OCI-LY7 (cell line): Measurements from ENCODE around the gene CEACAM18. TPM values are rescaled to one million over a fixed set of nuclear protein-coding genes. Genes with fewer than 3 reads are reported as not detected.

Source experiments
- BruUV-seq: library from RNA; stranded (reverse); fragments of 400-500 nt; replicated peaks from 2 replicates; lab custom pipeline; 2021; lab: Mats Ljungman, UMichigan
- CTCF ChIA-PET: fragments of 300-600 bp; sonication (Branson Sonifier 250); formaldehyde crosslinking; loops from one replicate; lab custom pipeline; 2022; ENCODE audit warnings: antibody characterized with exemption; ENCODE audit not compliant: unreplicated experiment; lab: Charles Lee
- POLR2A ChIA-PET: fragments of 300-600 bp; sonication (Branson Sonifier 250); formaldehyde crosslinking; loops from one replicate; lab custom pipeline; 2022; ENCODE audit warnings: antibody characterized with exemption; lab: Charles Lee
- DNase-seq: peaks from one replicate; pipeline ENCODE4 v3.0.0-alpha.2; 2015; ENCODE audit warnings: low spot score
- H2AFZ ChIP-seq: fragments of 200-600 bp; sonication (generic), shearing (Covaris generic); 2 replicates; pipeline ENCODE4 v1.6.1; 2014; ENCODE audit warnings: mild to moderate bottlenecking, antibody characterized with exemption, low read length, moderate library complexity
- H3K27ac ChIP-seq: fragments of 200-600 bp; sonication (generic); 2 replicates; pipeline ENCODE4 v1.5.1; 2014; ENCODE audit warnings: mixed run types, low read depth, mild to moderate bottlenecking, moderate library complexity, low read length, inconsistent platforms; ENCODE audit not compliant: poor library complexity, severe bottlenecking
- H3K36me3 ChIP-seq: fragments of 200-600 bp; sonication (generic); 2 replicates; pipeline ENCODE4 v1.6.1; 2014; ENCODE audit warnings: mild to moderate bottlenecking, antibody characterized with exemption, low read length, moderate library complexity, mixed read lengths; ENCODE audit not compliant: insufficient read depth
- H3K4me1 ChIP-seq: fragments of 200-600 bp; sonication (generic); 2 replicates; pipeline ENCODE4 v1.5.1; 2014; ENCODE audit warnings: mild to moderate bottlenecking, low read length; ENCODE audit not compliant: insufficient read depth, poor library complexity, severe bottlenecking
- H3K4me2 ChIP-seq: fragments of 200-600 bp; sonication (generic); 2 replicates; pipeline ENCODE4 v1.6.1; 2014; ENCODE audit warnings: mild to moderate bottlenecking, low read length
- H3K4me3 ChIP-seq: fragments of 200-600 bp; sonication (generic); 2 replicates; pipeline ENCODE4 v1.5.1; 2014; ENCODE audit warnings: mild to moderate bottlenecking, low read depth, low read length; ENCODE audit not compliant: poor library complexity, severe bottlenecking
- H3K79me2 ChIP-seq: fragments of 200-600 bp; sonication (generic); 2 replicates; pipeline ENCODE4 v1.6.1; 2016; ENCODE audit warnings: low read depth, mild to moderate bottlenecking, low read length, moderate library complexity, mixed read lengths; ENCODE audit not compliant: insufficient read depth
- H3K9me2 ChIP-seq: fragments of 200-600 bp; sonication (generic); 2 replicates; pipeline ENCODE4 v1.6.1; 2016; ENCODE audit warnings: mild to moderate bottlenecking, low read length, mixed read lengths; ENCODE audit not compliant: insufficient read depth
- H3K9me3 ChIP-seq: fragments of 200-600 bp; sonication (generic); 2 replicates; pipeline ENCODE4 v1.6.1; 2014; ENCODE audit warnings: mild to moderate bottlenecking, mixed run types, low read length, mixed read lengths
- H4K20me1 ChIP-seq: fragments of 200-600 bp; sonication (generic); 2 replicates; pipeline ENCODE4 v1.6.1; 2014; ENCODE audit warnings: mild to moderate bottlenecking, antibody characterized with exemption, low read length, moderate library complexity, mixed read lengths; ENCODE audit not compliant: insufficient read depth
- EZH2phosphoT487 ChIP-seq: fragments of 200-600 bp; sonication (generic); IDR thresholded peaks from 2 replicates; pipeline ENCODE4 v1.6.1; 2018; ENCODE audit warnings: low read depth, borderline replicate concordance, mild to moderate bottlenecking, mixed run types, antibody characterized with exemption, low read length, moderate library complexity, mixed read lengths
- intact Hi-C: fragments of 100-400 bp; cut with micrococcal nuclease; formaldehyde crosslinking; loops from one replicate; pipeline ENCODE4 v1.10.0; 2022; ENCODE audit not compliant: unreplicated experiment
- total RNA-seq, 2 experiments: library from RNA; depleted of rRNA in 1 of 2; stranded (reverse); fragments of >200 nt in 1 of 2; shearing (Covaris generic) in 1 of 2; gene quantifications; 2 replicates each; pipeline ENCODE4 v1.2.3, GENCODE V29; 2014 to 2022
- TF ChIP-seq, protein P1 (sequence below): fragments of 200-600 bp; sonication (generic); conservative IDR thresholded peaks from 2 replicates; pipeline ENCODE4 v1.5.1; 2014; ENCODE audit warnings: mild to moderate bottlenecking, antibody characterized with exemption, low read length, moderate library complexity, mixed read lengths

CEACAM18 gene
- total RNA-seq, 2 experiments from 2014 or later, result not detected

DNA sequence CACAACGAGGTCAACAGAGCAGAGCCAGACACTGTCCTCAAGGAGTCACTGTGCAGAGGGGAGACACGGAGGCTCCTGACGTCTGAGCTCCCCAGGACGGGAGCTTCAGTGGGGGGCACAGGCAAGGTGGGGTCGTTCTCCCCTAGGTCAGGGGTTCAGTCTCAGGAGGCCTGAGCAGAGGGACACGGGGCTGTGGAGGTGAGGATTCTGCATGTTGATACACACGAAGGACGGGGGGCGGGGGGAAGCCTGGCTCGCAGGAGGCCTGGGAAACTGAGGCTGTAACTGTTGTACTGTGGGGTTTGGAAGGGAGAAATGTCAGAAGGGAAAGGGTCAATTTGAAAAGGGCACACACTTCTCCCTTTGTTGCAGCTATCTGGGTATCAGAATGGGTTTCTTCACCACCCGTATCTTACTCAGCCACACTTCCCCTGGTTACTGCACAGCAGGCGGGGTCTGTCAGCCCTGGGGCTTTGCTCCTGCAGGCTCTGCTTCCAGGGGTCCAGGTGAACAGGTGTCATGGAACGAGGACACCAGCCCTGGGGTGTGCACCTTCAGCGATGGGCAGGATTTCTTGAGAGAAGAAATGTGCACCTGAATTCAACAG, 19.3 kb upstream of the CEACAM18 start:
- no peaks in the 10 kb centered on the region for H3K79me2 ChIP-seq
- H3K9me2 ChIP-seq, result no peaks in the 10 kb centered on the region
- H3K36me3 ChIP-seq, result no peaks in the 10 kb centered on the region
- DNase-seq, result no peak
- ChIA-PET CTCF (no interaction called here), POLR2A (no interaction called here)
- H3K9me3 ChIP-seq, result no peaks in the 10 kb centered on the region
- H3K4me3 ChIP-seq, result no peak overlapping the region
- BruUV-seq, result no TSS peak
- no peak overlapping the region for H2AFZ ChIP-seq
- no peak overlapping the region for H3K27ac ChIP-seq
- TF ChIP-seq, protein P1, sequence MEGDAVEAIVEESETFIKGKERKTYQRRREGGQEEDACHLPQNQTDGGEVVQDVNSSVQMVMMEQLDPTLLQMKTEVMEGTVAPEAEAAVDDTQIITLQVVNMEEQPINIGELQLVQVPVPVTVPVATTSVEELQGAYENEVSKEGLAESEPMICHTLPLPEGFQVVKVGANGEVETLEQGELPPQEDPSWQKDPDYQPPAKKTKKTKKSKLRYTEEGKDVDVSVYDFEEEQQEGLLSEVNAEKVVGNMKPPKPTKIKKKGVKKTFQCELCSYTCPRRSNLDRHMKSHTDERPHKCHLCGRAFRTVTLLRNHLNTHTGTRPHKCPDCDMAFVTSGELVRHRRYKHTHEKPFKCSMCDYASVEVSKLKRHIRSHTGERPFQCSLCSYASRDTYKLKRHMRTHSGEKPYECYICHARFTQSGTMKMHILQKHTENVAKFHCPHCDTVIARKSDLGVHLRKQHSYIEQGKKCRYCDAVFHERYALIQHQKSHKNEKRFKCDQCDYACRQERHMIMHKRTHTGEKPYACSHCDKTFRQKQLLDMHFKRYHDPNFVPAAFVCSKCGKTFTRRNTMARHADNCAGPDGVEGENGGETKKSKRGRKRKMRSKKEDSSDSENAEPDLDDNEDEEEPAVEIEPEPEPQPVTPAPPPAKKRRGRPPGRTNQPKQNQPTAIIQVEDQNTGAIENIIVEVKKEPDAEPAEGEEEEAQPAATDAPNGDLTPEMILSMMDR, result no peak
- no peak for TF ChIP-seq EZH2phosphoT487
- intact Hi-C loops, result no loop called here
- H3K4me2 ChIP-seq, result no peak overlapping the region
- H3K4me1 ChIP-seq, result no peaks in the 10 kb centered on the region
- H4K20me1 ChIP-seq, result no peaks in the 10 kb centered on the region

DNA sequence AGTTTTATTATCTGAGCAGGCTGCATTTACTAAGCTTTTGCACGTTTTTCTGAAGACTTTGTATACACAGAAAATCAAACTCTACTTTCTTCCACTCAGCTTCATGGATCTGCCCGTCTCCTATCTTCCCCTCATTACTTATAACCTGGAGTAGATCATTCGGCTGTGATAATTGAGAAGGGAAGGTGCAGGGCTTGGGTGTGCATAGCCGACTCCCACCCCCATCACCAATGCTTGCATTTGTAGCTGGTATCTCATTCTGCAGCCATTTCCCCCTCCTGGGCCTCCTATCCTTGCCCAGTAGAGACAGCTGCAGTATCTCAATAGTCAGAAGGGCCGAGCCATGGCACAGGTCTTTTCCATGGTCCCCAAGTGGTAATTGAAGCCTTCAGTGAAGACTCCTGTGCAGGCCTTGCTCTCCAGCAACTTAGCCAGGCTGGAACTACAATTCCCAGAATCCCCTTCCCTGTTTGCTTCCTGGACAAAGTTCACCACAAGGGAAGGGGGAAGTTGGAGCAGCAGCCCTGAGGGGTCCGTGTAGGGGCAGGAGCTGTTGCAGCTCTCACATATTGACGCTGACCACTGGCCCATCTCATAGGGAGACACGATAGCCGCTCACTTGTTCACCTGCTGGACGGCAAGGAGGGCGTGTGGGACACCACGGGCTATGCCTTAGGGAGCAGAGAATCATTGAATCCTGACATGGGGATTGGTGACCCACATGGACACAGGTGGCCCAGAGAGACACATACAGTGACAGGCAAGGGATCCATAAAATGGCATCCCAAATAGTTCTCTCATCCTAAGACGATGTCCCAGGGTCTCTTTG, 18.0 kb upstream of the CEACAM18 start:
- Histone ChIP-seq H4K20me1 (no peaks in the 10 kb centered on the region), H2AFZ (peak overlapping the region; percentile 84; the same call in 1 of the 2 replicates), H3K36me3 (no peaks in the 10 kb centered on the region), H3K4me1 (no peaks in the 10 kb centered on the region), H3K4me3 (peak overlapping the region; percentile 32), H3K79me2 (no peaks in the 10 kb centered on the region), H3K4me2 (peak overlapping the region; percentile 35), H3K9me2 (no peaks in the 10 kb centered on the region), H3K9me3 (no peaks in the 10 kb centered on the region), H3K27ac (no peak overlapping the region)
- BruUV-seq, result no TSS peak
- TF ChIP-seq EZH2phosphoT487, result no peak
- TF ChIP-seq, protein P1, result no peak
- POLR2A ChIA-PET, result interaction anchor here (0.6 kb wide), 1 partner anchor 306 kb away, joined by 3 read pairs; no protein-coding TSS in a partner anchor
- intact Hi-C loops, result no loop called here
- CTCF ChIA-PET, result no interaction called here
- peak; percentile 43 for DNase-seq

DNA sequence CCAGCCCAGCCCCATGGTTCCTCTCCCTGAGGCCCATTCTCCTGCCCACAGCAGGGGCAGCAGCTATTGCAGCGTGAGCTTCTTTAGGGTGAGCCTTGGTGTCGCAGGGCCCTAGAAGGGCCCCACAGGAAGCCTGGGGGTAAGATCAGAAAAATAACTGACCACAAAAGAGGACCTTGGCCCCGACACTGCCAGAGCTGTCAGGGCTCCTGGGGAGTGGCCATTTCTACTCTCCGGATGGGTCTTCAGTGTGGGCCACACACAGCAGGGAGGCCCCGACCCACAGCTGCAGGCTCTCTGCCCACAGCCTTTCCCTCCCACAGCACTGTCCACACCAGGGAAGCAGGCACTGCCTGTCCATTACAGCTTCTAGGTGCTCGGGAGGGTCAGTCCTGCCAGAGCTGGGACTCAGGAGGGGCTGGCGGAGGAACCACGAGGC, 16.6 kb upstream of the CEACAM18 start:
- no peaks in the 10 kb centered on the region for H3K36me3 ChIP-seq
- intact Hi-C loops, result no loop called here
- H3K27ac ChIP-seq, result no peak overlapping the region
- no peak overlapping the region for H2AFZ ChIP-seq
- POLR2A ChIA-PET, result no interaction called here
- H3K9me2 ChIP-seq, result no peaks in the 10 kb centered on the region
- no peaks in the 10 kb centered on the region for H3K9me3 ChIP-seq
- no peaks in the 10 kb centered on the region for H4K20me1 ChIP-seq
- no peak overlapping the region for H3K4me2 ChIP-seq
- CTCF ChIA-PET, result no interaction called here
- no peak for DNase-seq
- no peaks in the 10 kb centered on the region for H3K4me1 ChIP-seq
- TF ChIP-seq EZH2phosphoT487, result no peak
- TF ChIP-seq, protein P1, result no peak
- H3K79me2 ChIP-seq, result no peaks in the 10 kb centered on the region
- no peak overlapping the region for H3K4me3 ChIP-seq
- no TSS peak for BruUV-seq
